ENCODE measurements around the gene NSD2.

The NSD2 gene

GRCh38 chr4:1864076-1865008 is 6.9 kb upstream of the NSD2 start:
- no peak for DNase-seq (ENCODE audit: low read depth in 2 of 2)

GRCh38 chr4:1866189-1866661 is 5.0 kb upstream of the NSD2 start:
- DNase-seq (ENCODE audit: low read depth in 2 of 2) = no peak

- no peak for DNase-seq (ENCODE audit: low read depth in 2 of 2)
Measured at GRCh38 chr4:1868293-1868692, 2.9 kb upstream of the NSD2 start.

GRCh38 chr4:1868912-1869311 is 2.3 kb upstream of the NSD2 start:
- DNase-seq (ENCODE audit: low read depth in 2 of 2) = no peak

- DNase-seq (ENCODE audit: low read depth in 2 of 2) = no peak
Measured at GRCh38 chr4:1869530-1870327, 1.5 kb upstream of the NSD2 start.

GRCh38 chr4:1870328-1870577 is 940 bp upstream of the NSD2 start:
- DNase-seq (ENCODE audit: low read depth in 2 of 2) = peak; percentile 73 to 82

GRCh38 chr4:1871471-1872021 is 353 bp downstream of the NSD2 start:
- no peak for DNase-seq (ENCODE audit: low read depth in 2 of 2)

GRCh38 chr4:1872870-1873269 is 1.7 kb downstream of the NSD2 start:
- DNase-seq (ENCODE audit: low read depth in 2 of 2) = no peak

- DNase-seq (ENCODE audit: low read depth in 2 of 2) = no peak
Measured at GRCh38 chr4:1873291-1873690, 2.1 kb downstream of the NSD2 start.

- no peak for DNase-seq (ENCODE audit: low read depth in 2 of 2)
Measured at GRCh38 chr4:1873776-1874175, 2.6 kb downstream of the NSD2 start.

- no peak for DNase-seq (ENCODE audit: low read depth in 2 of 2)
Measured at GRCh38 chr4:1874201-1874600, 3.0 kb downstream of the NSD2 start.

GRCh38 chr4:1879485-1879884 is 8.3 kb downstream of the NSD2 start:
- no peak for DNase-seq (ENCODE audit: low read depth in 2 of 2)

- no peak for DNase-seq (ENCODE audit: low read depth in 2 of 2)
Measured at GRCh38 chr4:1880332-1880731, 9.1 kb downstream of the NSD2 start.

- no peak for DNase-seq (ENCODE audit: low read depth in 2 of 2)
Measured at GRCh38 chr4:1882850-1883271, 11.7 kb downstream of the NSD2 start.

GRCh38 chr4:1883583-1883982 is 12.4 kb downstream of the NSD2 start:
- no peak for DNase-seq (ENCODE audit: low read depth in 2 of 2)

GRCh38 chr4:1885414-1885813 is 14.2 kb downstream of the NSD2 start:
- DNase-seq (ENCODE audit: low read depth in 2 of 2) = no peak

GRCh38 chr4:1887052-1887451 is 15.9 kb downstream of the NSD2 start:
- DNase-seq (ENCODE audit: low read depth in 2 of 2) = no peak

- DNase-seq (ENCODE audit: low read depth in 2 of 2) = no peak
Measured at GRCh38 chr4:1890979-1891570, 19.9 kb downstream of the NSD2 start.

GRCh38 chr4:1895971-1896657 is 24.9 kb downstream of the NSD2 start:
- no peak for DNase-seq (ENCODE audit: low read depth in 2 of 2)

GRCh38 chr4:1896658-1896991 is 25.4 kb downstream of the NSD2 start:
- DNase-seq (ENCODE audit: low read depth in 2 of 2) = no peak

- DNase-seq (ENCODE audit: low read depth in 2 of 2) = no peak
Measured at GRCh38 chr4:1898007-1898406, 26.8 kb downstream of the NSD2 start.

- no peak for DNase-seq (ENCODE audit: low read depth in 2 of 2)
Measured at GRCh38 chr4:1898681-1899080, 27.5 kb downstream of the NSD2 start.
